ENCODE data around the gene ZNF223.

- TF ChIP-seq GLIS3 (CRISPR knock-in tag; IDR thresholded peaks at IDR 0.05) (no peak), CREB5 (CRISPR knock-in tag; IDR thresholded peaks at IDR 0.05; ENCODE audit: low read depth) (no peak), PPARA (CRISPR knock-in tag; IDR thresholded peaks at IDR 0.05; ENCODE audit: borderline replicate concordance) (no peak), ZFP30 (CRISPR knock-in tag; IDR thresholded peaks at IDR 0.05) (no peak), ISL1 (CRISPR knock-in tag; IDR thresholded peaks at IDR 0.05) (no peak), TCF4 (CRISPR knock-in tag; IDR thresholded peaks at IDR 0.05; ENCODE audit: borderline replicate concordance) (no peak), CSDC2 (CRISPR knock-in tag; IDR thresholded peaks at IDR 0.05) (no peak), ZNF8 (CRISPR knock-in tag; IDR thresholded peaks at IDR 0.05) (no peak), ARNTL (CRISPR knock-in tag; IDR thresholded peaks at IDR 0.05; ENCODE audit: borderline replicate concordance, low read depth) (no peak), ZNF70 (CRISPR knock-in tag; IDR thresholded peaks at IDR 0.05) (no peak), ZFP3 (CRISPR knock-in tag; IDR thresholded peaks at IDR 0.05) (no peak)
Measured at GRCh38 chr19:44025217-44025936, 26.5 kb upstream of the ZNF223 start, which contains the start of gene ZNF222.

All from SK-N-SH treated with all-trans-retinoic acid at 6 μM for 48 hours (cell line).